Parathyroid adenoma (tissue), 2 donors: ENCODE measurements around the gene CLN3.
"Not testable (repeated sequence)": the region's sequence is repeated elsewhere in the genome, so short reads cannot be mapped to it uniquely, and the experiment has no call there.

Source experiments
- H2AFZ ChIP-seq: fragments of 300-600 bp; sonication (generic); one replicate; pipeline ENCODE4 v1.7.0; 2017; ENCODE audit warnings: antibody characterized with exemption, mild to moderate bottlenecking
- H3K27ac ChIP-seq: fragments of 300-600 bp; sonication (generic); one replicate; pipeline ENCODE4 v1.7.0; 2017
- H3K27me3 ChIP-seq: fragments of 300-600 bp; sonication (generic); one replicate; pipeline ENCODE4 v1.7.0; 2017; ENCODE audit warnings: low read length; ENCODE audit not compliant: control insufficient read depth, insufficient read depth
- H3K36me3 ChIP-seq: fragments of 300-600 bp; sonication (generic); one replicate; pipeline ENCODE4 v1.7.0; 2017; ENCODE audit warnings: low read length; ENCODE audit not compliant: control insufficient read depth, insufficient read depth
- H3K4me1 ChIP-seq: fragments of 300-600 bp; sonication (generic); one replicate; pipeline ENCODE4 v1.7.0; 2017; ENCODE audit warnings: control low read depth
- H3K4me2 ChIP-seq: fragments of 300-600 bp; sonication (generic); one replicate; pipeline ENCODE4 v1.7.0; 2017; ENCODE audit warnings: low read length
- H3K4me3 ChIP-seq: fragments of 300-600 bp; sonication (generic); one replicate; pipeline ENCODE4 v1.7.0; 2017; ENCODE audit warnings: low read depth, low read length
- H3K79me2 ChIP-seq: fragments of 300-600 bp; sonication (generic); one replicate; pipeline ENCODE4 v1.7.0; 2017; ENCODE audit warnings: control low read depth
- H3K9ac ChIP-seq: fragments of 300-600 bp; sonication (generic); one replicate; pipeline ENCODE4 v1.7.0; 2017; ENCODE audit warnings: mild to moderate bottlenecking
- H3K9me3 ChIP-seq: fragments of 300-600 bp; sonication (generic); one replicate; pipeline ENCODE4 v1.7.0; 2017; ENCODE audit warnings: low read length; ENCODE audit not compliant: control insufficient read depth
- TF ChIP-seq, protein P1 (sequence below): fragments of 300-600 bp; sonication (generic); IDR thresholded peaks from one replicate; pipeline ENCODE4 v1.7.0; 2017; ENCODE audit warnings: antibody characterized with exemption, mild to moderate bottlenecking
- donor health status: primary hyperparathyroidism.

CLN3 gene

DNA sequence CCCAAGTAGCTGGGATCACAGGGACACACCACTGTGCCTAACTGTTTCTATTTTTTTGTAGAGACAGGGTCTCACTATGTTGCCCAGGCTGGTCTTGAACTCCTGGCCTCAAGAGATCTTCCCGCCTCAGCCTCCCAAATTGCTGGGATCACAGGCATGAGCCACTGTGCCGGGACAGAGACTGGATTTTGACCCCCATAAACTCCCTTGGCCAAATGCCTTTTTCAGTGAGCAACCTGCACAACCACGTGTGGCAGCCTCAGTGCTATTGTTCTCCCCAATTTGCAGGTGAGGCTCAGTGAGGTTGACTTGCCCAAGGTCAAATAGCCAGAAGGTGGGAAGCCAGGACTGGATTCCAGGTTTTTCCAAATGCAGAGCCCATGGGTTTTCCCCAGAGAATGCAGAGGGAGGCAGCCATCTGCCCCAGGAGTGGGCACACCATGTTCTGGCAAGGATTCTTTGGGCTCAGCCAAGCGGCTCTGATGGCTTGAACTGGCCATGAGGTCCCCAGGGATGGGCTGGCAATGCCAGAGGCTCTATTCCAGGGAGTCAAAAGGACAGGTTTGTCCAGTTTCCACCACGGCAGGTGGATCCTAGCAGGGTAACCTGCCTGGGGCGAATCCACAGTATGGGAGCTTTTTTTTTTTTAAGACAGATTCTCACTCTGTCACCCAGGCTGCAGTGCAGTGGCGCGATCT lies 13.0 kb upstream of the CLN3 start:
- Histone ChIP-seq H2AFZ (no peak overlapping the region), H3K4me1 (no peaks in the 10 kb centered on the region), H3K79me2 (no peaks in the 10 kb centered on the region), H3K27me3 (no peaks in the 10 kb centered on the region), H3K9ac (no peak overlapping the region), H3K9me3 (no peaks in the 10 kb centered on the region), H3K4me3 (no peak overlapping the region), H3K36me3 (no peaks in the 10 kb centered on the region), H3K4me2 (no peak overlapping the region), H3K27ac (no peak overlapping the region)
- TF ChIP-seq, protein P1, sequence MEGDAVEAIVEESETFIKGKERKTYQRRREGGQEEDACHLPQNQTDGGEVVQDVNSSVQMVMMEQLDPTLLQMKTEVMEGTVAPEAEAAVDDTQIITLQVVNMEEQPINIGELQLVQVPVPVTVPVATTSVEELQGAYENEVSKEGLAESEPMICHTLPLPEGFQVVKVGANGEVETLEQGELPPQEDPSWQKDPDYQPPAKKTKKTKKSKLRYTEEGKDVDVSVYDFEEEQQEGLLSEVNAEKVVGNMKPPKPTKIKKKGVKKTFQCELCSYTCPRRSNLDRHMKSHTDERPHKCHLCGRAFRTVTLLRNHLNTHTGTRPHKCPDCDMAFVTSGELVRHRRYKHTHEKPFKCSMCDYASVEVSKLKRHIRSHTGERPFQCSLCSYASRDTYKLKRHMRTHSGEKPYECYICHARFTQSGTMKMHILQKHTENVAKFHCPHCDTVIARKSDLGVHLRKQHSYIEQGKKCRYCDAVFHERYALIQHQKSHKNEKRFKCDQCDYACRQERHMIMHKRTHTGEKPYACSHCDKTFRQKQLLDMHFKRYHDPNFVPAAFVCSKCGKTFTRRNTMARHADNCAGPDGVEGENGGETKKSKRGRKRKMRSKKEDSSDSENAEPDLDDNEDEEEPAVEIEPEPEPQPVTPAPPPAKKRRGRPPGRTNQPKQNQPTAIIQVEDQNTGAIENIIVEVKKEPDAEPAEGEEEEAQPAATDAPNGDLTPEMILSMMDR = no peak

DNA sequence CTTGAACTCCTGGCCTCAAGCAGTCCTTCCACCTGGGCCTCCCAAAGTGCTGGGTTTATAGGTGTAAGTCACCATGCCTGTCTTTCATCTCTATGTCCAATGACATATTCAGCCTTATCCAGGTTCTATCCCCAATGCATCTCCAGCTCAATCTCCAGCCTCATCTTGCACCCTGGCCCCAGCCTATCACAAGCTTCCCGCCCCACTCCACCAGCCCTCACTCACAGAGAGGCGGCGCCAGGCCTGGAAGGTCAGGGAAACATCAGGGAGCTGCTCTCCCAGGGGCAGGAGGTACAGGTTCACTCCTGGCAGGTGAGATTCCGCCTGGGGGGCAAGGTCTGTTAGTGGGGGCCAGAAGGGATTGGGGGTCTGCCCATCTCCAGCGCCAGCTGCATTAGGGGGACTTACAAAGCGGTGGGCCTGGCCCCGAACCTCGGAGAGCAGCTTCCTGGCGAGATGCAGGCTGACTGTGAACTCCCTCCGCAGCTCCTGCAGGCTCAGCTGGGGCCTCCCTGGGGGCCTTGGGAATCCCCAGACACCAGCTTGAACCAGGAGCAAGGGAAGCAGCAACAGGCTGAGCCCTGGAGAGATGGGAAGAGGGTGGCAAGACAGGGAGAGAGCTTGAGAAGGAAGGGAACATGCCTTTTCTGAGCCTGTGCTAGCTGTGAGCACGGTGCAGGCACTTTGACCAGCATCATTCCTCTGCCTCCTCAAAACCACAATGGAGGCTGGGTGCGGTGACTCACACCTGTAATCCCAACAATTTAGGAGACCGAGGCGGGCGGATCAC lies 11.8 kb upstream of the CLN3 start:
- TF ChIP-seq, protein P1 = no peak
- Histone ChIP-seq H3K79me2 (no peaks in the 10 kb centered on the region), H3K4me1 (no peaks in the 10 kb centered on the region), H3K9ac (no peak overlapping the region), H2AFZ (no peak overlapping the region), H3K9me3 (no peaks in the 10 kb centered on the region), H3K27ac (no peak overlapping the region), H3K36me3 (no peaks in the 10 kb centered on the region), H3K27me3 (no peaks in the 10 kb centered on the region), H3K4me3 (no peak overlapping the region), H3K4me2 (no peak overlapping the region)

- H3K36me3 ChIP-seq = no peaks in the 10 kb centered on the region
- no peaks in the 10 kb centered on the region for H3K79me2 ChIP-seq
- TF ChIP-seq, protein P1 = no peak
- H3K9me3 ChIP-seq = no peaks in the 10 kb centered on the region
- H3K4me2 ChIP-seq = no peak overlapping the region
- no peak overlapping the region for H3K4me3 ChIP-seq
- no peaks in the 10 kb centered on the region for H3K27me3 ChIP-seq
- H3K9ac ChIP-seq = no peak overlapping the region
- no peak overlapping the region for H2AFZ ChIP-seq
- H3K4me1 ChIP-seq = no peaks in the 10 kb centered on the region
- no peak overlapping the region for H3K27ac ChIP-seq
These were observed 10.4 kb upstream of the CLN3 start for GRCh38 chr16:28502290-28502689.

GRCh38 chr16:28501258-28502232 lies 9.7 kb upstream of the CLN3 start:
- Histone ChIP-seq H2AFZ (no peak overlapping the region), H3K4me2 (no peak overlapping the region), H3K79me2 (no peaks in the 10 kb centered on the region), H3K27me3 (no peaks in the 10 kb centered on the region), H3K4me3 (no peak overlapping the region), H3K9ac (no peak overlapping the region), H3K27ac (no peak overlapping the region), H3K36me3 (no peaks in the 10 kb centered on the region), H3K9me3 (no peaks in the 10 kb centered on the region), H3K4me1 (no peaks in the 10 kb centered on the region)
- TF ChIP-seq, protein P1 = no peak

DNA sequence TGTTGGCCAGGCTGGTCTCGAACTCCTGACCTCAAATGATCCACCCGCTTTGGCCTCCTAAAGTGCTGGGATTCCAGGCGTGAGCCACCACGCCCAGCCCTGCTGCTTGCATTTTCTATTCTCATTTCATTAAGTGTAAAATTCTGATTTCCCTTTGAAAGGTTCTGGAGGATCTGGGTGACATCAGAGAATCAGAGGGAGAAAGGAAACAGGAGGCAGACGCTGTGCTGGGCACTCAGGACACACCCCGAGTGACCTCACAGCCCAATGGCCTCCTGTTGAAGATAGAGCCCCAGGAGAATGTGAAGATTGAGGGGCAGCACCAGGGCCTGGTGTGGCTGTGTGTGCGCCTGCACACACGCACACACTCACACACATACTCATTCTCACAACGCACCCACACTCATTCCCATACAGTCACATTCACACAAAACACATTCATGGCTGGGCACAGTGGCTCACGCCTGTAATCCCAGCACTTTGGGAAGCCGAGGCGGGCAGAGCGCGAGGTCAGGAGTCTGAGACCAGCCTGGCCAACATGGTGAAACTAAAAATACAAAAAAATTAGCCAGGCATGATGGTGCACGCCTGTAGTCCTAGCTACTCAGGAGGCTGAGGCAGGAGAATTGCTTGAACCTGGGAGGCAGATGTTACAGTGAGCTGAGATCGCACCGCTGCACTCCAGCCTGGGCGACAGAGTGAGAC lies 8.8 kb upstream of the CLN3 start:
- not testable (repeated sequence) for H3K36me3 ChIP-seq, H3K4me2 ChIP-seq, H3K27ac ChIP-seq, H3K4me3 ChIP-seq, H3K4me1 ChIP-seq, H3K27me3 ChIP-seq, H3K9me3 ChIP-seq, H3K79me2 ChIP-seq, H2AFZ ChIP-seq, H3K9ac ChIP-seq
